ENCODE measurements around the gene HSPB6. TPM values are rescaled to one million over a fixed set of nuclear protein-coding genes. Genes with fewer than 3 reads are reported as not detected.

The HSPB6 gene
- total RNA-seq, 1 donor from 2014 or later = not detected

DNA sequence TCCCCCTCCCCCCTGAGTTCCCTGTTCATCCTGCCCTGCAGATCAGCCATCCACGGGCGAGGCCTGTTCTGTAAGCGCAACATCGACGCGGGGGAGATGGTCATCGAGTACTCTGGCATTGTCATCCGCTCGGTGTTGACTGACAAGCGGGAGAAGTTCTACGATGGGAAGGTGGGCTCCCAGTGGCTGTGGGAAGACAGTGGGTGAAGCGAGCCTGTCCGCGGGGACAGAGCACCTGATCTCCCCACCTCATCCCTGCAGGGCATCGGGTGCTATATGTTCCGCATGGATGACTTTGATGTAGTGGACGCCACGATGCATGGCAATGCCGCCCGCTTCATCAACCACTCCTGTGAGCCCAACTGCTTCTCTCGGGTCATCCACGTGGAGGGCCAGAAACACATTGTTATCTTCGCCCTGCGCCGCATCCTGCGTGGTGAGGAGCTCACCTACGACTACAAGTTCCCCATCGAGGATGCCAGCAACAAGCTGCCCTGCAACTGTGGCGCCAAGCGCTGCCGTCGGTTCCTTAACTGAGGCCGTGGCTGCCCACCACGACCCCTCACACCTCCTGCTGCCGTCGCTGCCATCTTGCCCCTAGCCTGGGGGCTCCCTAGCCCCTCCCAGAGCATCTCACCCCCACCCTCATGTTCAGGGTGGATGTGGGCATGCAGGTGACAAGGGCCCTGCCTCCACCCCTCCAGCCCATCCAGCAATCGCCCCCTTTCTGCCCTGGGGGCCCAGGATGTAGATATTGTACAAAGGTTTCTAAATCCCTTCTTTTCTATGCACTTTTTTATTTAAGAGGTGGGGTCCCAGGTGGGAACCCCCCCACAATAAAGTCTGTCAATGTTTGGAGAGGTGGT is 18.6 kb downstream of the HSPB6 start:
- Mint-ChIP-seq H3K9me3 (ENCODE audit: unreplicated experiment) (no peaks in the 10 kb centered on the region), H3K4me3 (ENCODE audit: unreplicated experiment) (no peak overlapping the region), H3K4me1 (ENCODE audit: unreplicated experiment) (peaks cover 12% of the 10 kb centered on the region), H3K27ac (ENCODE audit: unreplicated experiment) (no peak overlapping the region), H3K36me3 (ENCODE audit: low read depth, unreplicated experiment) (peaks cover 34% of the 10 kb centered on the region), H3K27me3 (ENCODE audit: unreplicated experiment) (peaks cover 32% of the 10 kb centered on the region)
- DNase-seq (ENCODE audit: low spot score) = no peak
- TF ChIP-seq, protein P1, sequence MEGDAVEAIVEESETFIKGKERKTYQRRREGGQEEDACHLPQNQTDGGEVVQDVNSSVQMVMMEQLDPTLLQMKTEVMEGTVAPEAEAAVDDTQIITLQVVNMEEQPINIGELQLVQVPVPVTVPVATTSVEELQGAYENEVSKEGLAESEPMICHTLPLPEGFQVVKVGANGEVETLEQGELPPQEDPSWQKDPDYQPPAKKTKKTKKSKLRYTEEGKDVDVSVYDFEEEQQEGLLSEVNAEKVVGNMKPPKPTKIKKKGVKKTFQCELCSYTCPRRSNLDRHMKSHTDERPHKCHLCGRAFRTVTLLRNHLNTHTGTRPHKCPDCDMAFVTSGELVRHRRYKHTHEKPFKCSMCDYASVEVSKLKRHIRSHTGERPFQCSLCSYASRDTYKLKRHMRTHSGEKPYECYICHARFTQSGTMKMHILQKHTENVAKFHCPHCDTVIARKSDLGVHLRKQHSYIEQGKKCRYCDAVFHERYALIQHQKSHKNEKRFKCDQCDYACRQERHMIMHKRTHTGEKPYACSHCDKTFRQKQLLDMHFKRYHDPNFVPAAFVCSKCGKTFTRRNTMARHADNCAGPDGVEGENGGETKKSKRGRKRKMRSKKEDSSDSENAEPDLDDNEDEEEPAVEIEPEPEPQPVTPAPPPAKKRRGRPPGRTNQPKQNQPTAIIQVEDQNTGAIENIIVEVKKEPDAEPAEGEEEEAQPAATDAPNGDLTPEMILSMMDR (IDR thresholded peaks at IDR 0.05; ENCODE audit: unreplicated experiment) = no peak

DNA sequence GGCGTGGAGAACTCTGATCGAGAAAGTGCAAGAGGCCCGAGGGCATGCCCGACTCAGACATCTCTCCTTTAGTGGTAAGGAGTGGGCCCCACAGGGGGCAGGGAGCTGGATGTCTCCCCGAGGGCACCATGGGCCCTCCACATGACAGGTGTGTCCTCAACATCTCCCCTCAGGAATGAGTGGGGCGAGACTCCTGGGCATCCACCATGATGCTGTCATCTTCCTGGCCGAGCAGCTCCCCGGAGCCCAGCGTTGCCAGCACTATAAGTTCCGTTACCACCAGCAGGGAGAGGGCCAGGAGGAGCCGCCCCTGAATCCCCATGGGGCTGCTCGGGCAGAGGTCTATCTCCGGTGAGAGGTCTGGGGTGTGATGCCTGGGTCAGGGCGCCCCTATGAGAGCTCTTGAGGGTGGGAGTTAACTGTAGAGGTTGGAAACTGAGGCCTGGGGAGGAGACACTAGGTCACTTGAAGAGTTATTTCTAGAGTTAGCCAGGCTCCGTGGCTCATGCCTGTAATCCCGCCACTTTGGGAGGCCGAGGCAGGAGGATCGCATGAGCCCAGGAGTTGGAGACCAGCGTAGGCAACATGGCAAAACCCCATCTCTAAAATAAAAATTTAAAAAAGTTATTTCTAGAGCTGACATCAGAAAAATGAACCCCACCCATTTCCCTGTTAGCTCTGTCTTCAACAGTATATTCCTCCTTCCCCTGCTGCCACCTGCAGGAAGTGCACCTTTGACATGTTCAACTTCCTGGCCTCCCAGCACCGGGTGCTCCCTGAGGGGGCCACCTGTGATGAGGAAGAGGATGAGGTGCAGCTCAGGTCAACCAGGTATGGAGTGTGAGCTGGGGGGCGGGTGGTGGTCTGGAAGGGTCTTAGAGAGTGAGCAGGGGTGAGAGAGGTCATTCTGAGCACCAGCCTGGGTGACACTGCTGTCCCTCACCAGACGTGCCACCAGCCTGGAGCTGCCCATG is 19.6 kb downstream of the HSPB6 start:
- H3K27ac Mint-ChIP-seq (ENCODE audit: unreplicated experiment) = no peak overlapping the region
- TF ChIP-seq, protein P1 (IDR thresholded peaks at IDR 0.05; ENCODE audit: unreplicated experiment) = no peak
- peaks cover 29% of the 10 kb centered on the region for H3K27me3 Mint-ChIP-seq (ENCODE audit: unreplicated experiment)
- H3K36me3 Mint-ChIP-seq (ENCODE audit: low read depth, unreplicated experiment) = peaks cover 31% of the 10 kb centered on the region
- no peak for DNase-seq (ENCODE audit: low spot score)
- peak overlapping the region; percentile 39 for H3K4me3 Mint-ChIP-seq (ENCODE audit: unreplicated experiment)
- peaks cover 9% of the 10 kb centered on the region for H3K4me1 Mint-ChIP-seq (ENCODE audit: unreplicated experiment)
- no peaks in the 10 kb centered on the region for H3K9me3 Mint-ChIP-seq (ENCODE audit: unreplicated experiment)

DNA sequence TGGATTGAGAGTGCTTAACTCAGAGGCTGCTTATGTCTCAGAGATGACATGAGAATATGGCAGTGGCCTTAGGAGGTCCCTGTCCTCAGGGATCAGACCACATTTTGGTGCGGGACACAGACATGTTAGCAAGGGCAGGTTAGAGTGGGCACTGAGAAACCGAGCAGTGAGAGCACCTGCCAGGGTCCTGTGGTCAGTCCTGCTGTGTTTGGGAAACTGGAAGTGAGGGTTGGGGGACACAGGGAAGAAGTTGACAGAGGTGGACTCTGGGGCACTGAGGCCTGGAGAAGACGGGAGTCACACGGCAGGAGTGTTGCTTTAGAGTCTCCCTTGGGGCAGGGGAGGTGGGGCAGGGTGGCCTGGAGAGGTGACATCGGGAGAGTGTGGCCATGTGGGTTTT is 21.9 kb downstream of the HSPB6 start:
- TF ChIP-seq, protein P1 (IDR thresholded peaks at IDR 0.05; ENCODE audit: unreplicated experiment) = no peak
- H3K4me1 Mint-ChIP-seq (ENCODE audit: unreplicated experiment) = peaks cover 3% of the 10 kb centered on the region
- H3K9me3 Mint-ChIP-seq (ENCODE audit: unreplicated experiment) = no peaks in the 10 kb centered on the region
- H3K27me3 Mint-ChIP-seq (ENCODE audit: unreplicated experiment) = peaks cover 28% of the 10 kb centered on the region
- DNase-seq (ENCODE audit: low spot score) = no peak
- peaks cover 49% of the 10 kb centered on the region for H3K36me3 Mint-ChIP-seq (ENCODE audit: low read depth, unreplicated experiment)
- H3K4me3 Mint-ChIP-seq (ENCODE audit: unreplicated experiment) = peak overlapping the region; percentile 49
- no peak overlapping the region for H3K27ac Mint-ChIP-seq (ENCODE audit: unreplicated experiment)

DNA sequence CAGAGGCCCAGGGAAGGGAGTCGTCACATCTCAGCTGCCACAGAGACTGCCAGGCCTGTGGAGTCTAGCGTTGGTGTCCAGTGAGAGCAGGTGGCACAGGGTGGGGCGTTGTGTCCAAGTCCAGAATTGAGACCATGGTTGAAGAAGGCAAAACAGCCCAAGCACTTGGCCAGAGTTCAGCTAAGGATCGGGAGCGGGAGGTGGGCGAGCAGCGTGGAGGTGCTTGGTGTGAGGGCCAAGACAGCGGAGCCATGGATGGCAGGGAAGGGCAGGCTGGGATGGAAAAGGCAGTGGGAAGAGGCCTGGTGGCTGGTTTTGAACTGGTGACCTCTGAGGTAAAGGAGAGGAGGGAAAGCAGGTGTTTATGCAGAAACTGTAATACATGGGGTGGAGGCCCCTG is 22.6 kb downstream of the HSPB6 start:
- Mint-ChIP-seq H3K4me1 (ENCODE audit: unreplicated experiment) (no peaks in the 10 kb centered on the region), H3K36me3 (ENCODE audit: low read depth, unreplicated experiment) (peaks cover 55% of the 10 kb centered on the region), H3K4me3 (ENCODE audit: unreplicated experiment) (peak overlapping the region; percentile 49), H3K27ac (ENCODE audit: unreplicated experiment) (no peak overlapping the region), H3K9me3 (ENCODE audit: unreplicated experiment) (no peaks in the 10 kb centered on the region), H3K27me3 (ENCODE audit: unreplicated experiment) (peaks cover 28% of the 10 kb centered on the region)
- TF ChIP-seq, protein P1 (IDR thresholded peaks at IDR 0.05; ENCODE audit: unreplicated experiment) = no peak
- DNase-seq (ENCODE audit: low spot score) = no peak

All from endothelial cell (in vitro differentiated cells).